ENCODE data around the gene GAB1.

GAB1 gene

DNA sequence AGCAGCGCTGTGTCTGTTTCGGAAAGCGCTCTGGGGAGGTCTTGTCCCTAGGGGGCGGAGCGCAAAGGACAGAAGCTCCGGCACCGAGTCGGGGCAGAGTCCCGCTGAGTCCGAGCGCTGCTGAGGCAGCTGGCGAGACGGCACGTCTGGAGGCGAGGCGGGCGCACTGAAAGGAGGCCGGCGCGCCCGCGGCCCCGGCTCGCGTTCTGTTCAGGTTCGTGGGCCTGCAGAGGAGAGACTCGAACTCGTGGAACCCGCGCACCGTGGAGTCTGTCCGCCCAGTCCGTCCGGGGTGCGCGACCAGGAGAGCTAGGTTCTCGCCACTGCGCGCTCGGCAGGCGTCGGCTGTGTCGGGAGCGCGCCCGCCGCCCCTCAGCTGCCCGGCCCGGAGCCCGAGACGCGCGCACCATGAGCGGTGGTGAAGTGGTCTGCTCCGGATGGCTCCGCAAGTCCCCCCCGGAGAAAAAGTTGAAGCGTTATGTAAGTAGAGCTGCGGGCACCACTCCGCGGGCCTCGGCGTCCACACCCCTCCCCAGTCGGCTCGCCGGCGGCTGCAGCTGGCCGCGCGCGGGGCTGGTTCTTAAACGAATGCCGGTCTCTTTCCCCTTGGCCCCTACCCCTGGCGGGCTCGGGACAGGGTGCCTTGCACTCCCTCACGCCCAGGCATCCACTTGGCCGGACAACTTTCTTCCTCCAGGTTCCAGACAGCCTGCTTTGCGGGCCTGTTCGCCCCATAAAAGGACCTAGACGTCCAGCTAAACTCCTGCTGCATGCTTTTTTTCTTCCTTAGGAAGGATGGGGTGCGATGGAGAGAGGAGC is at the start of gene GAB1:
Gene GAB1, plus strand, starts transcription at position 96 of the 819 bp plus-strand sequence. Its CDS starts 313 bp downstream, at position 409.
- peak; percentile 18 for DNase-seq

GRCh38 chr4:143287572-143287923 is 49.1 kb upstream of the GAB1 start:
- no peak for DNase-seq

DNA sequence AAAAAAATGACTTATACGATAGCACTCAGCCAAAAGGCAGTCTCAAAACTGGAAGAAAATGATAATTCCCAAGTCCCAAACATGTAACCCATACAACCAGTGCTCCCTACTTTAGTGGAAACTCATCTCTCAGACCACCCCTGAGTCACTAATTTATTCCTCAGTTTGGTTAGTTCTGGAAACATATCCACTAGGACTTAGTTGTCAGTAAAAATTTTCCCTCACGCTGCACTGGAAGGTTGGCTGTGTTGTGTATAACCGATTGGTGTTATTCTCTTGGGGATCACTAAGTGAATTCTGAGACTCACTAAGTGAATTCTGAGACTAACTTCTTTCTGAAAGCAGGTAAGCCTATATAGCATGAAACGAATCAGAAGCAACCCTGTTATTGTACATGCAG is 48.5 kb upstream of the GAB1 start:
- no peak for DNase-seq

GRCh38 chr4:143289370-143289769 is 47.3 kb upstream of the GAB1 start:
- DNase-seq: no peak

- no peak for DNase-seq
Observed at GRCh38 chr4:143291314-143291713, 45.4 kb upstream of the GAB1 start.

DNA sequence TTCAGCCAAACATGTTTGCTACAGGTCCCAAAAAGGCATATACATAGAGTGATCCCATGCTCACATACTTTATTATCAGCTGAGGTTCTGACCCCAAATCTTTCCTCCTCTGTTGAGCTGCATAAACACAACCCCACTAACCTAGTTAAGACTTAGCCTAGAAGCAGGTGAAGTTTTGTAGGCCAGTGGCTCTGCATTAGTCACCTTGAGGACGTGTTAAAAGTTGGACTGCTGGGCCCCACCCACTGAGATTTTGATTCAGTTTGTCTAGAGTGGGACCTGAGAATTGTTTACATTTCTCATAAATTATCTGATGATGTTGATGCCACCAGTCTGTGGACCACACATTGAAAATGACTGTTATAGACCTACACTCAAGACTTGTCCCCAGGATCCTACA is 43.8 kb upstream of the GAB1 start:
- no peak for DNase-seq

DNA sequence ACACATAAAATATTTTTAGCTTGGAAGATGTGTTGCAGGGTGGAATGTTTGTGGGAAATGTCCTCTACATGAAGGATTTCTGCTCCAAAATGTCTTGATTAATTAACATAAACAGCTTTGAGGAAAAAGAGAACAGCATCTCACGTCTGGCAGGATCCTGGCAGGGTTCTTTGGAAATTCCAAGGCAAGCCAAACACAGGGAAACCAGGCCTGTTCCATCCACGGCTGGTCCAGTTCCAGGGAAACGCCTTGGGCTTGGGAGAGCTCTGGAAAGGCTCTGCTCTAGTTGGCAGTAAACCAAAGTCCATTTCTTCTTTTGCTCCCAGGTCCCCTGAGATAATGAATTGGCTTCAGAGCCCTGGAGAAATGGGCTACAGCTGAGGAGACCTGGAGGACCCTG is 42.4 kb upstream of the GAB1 start:
- no peak for DNase-seq

GRCh38 chr4:143294710-143295275 is 41.9 kb upstream of the GAB1 start:
- no peak for DNase-seq

DNA sequence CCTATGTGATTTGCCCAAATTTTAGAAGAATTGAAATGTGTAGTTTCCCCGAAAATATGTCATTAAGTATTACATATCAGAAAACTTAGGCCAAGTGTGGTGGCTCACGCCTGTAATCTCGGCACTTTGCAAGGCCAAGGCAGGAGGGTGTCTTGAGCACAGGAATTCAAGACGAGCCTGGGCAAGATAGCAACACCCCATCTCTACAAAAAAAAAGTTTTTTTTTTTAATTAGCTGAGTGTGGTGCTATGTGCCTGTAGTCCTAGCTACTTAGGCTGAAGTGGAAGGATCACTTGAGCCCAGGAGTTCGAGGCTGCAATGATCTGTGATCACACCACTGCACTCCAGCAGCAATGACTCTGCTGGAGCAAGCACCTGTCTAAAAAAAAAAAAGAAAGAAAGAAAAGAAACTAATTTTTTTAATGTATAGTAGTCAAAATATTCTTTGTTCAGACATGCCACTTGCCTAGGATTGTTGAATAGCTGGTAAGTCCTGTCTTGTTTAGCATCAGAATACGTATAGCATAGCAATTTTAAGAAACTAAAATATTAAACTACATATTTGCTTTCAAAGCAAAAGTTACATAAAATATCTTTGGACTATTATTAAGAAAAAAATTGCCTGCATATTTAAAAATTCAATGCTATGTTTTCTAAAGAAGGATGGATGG is 40.1 kb upstream of the GAB1 start:
- no peak for DNase-seq

DNA sequence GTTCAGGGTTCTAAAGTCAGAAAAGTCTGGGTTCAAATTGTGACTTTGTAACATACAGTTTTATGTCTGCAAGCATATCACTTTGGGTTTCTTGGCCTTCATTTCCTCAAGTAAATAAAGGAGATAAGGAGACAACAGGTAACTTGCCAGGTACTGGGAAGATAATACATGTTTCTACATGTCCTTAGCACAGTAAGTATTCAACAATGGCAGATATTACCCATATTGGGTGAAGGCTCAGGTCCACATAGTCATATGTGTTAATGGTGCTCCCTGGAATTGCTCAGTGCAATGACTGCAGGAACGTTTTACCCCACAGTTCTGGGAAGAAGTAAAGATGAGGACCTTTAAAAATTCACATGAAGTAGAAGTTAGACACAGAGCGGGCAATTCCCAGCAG is 35.8 kb upstream of the GAB1 start:
- no peak for DNase-seq

DNA sequence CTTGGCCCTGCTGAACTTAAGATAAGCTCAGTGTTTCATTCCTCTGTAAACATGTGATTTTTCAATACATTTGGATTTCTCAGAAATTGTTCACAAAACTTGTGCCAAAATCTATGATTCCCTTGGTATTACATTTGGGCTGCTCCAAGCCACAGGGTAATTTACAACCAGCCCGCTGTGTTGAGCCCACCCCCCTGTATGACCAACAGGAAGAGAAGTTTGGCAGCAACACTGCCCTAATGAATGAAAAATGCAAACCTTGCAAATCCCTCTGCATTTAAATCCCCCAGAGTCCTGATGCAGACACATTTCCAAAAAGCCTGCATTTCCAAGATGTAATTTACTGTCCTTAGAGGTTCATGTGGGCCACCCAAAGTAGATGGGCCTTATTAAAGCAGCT is 34.1 kb upstream of the GAB1 start:
- DNase-seq: no peak

- DNase-seq: no peak
Observed at GRCh38 chr4:143306788-143307187, 29.9 kb upstream of the GAB1 start.

GRCh38 chr4:143307531-143307930 is 29.1 kb upstream of the GAB1 start:
- no peak for DNase-seq

- no peak for DNase-seq
Observed at GRCh38 chr4:143308377-143308776, 28.3 kb upstream of the GAB1 start.

DNA sequence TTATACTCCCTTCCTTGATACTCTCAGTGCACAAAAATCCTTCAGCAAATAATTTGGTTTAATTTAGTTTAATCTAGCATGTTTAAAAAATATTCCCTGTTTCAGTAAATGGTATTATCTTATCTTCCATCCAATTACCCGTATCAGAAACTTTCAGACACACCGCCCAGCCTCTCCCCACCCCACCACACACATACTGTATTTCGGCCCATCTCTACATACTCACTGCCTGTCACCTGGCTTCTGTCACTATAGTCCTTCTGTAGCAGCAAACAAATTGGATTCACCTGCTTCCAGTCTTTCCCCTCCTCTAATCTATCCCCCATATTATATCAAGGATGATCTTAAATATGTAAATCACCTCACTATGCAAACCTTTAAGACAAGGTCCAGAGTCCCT is 24.8 kb upstream of the GAB1 start:
- no peak for DNase-seq

DNA sequence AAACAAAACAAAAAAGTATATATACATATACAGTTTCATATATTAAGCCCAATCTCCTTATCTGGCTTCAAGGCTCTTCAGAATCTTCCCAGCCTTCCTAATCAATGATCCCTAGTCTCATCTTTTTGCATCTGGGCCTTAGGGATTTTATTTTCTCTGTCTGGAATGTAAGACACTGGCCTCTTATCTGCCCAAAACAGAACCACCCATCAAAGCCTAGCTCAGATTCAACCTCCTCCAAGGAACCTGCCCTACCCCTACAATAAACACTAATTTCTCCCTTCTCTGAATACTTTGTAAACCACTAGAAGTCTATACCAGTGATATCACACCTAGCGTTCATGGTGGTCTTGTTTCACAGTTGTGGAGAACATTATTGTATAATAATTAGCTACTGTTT is 23.2 kb upstream of the GAB1 start:
- DNase-seq: no peak

- no peak for DNase-seq
Observed at GRCh38 chr4:143313996-143314395, 22.7 kb upstream of the GAB1 start.

- DNase-seq: no peak
Observed at GRCh38 chr4:143320113-143320512, 16.6 kb upstream of the GAB1 start.

- no peak for DNase-seq
Observed at GRCh38 chr4:143326735-143327134, 9.9 kb upstream of the GAB1 start.

GRCh38 chr4:143329985-143330384 is 6.7 kb upstream of the GAB1 start:
- no peak for DNase-seq

DNA sequence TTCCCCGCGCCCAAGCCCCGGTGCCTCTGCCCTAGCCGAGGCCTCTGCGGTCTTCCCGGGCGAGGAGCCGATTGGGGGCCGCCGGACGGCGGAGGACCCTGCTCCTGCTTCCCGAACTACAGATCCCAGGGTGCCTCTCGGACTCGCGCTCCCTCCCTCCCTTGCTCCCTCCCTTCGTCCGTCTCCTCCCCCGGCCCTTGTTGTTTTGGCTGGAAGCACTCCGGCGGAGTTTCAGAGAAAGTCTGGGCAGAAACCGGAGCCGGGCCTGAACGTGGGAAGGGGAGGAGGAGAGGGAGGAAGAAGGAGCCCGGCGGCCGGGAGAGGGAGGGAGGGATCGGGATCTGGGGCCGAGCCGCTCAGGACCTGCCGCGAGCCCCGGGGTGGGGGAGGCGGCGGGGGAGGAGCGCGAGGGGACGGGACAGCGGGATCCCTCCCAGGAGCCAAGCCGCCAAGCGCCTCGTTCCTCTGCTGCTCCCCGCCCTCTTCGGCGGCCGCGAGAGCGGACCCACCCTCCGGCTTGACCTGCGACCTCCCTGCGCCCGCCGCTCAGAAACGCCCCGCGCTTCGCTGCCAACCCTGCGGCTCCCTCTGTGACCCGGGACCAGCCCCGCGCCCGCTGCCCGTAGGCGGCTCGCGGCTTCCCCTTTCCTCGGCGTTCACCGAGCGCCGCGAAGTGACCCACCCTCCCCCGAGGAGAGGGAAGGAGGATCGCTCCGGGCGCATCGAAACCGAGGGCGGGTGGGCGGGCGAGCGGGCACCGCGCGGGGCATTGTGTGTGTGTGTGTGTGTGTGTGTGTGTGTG is 496 bp upstream of the GAB1 start:
- DNase-seq: peak; percentile 62

GRCh38 chr4:143337600-143338287 is 1.1 kb downstream of the GAB1 start:
- DNase-seq: no peak

DNA sequence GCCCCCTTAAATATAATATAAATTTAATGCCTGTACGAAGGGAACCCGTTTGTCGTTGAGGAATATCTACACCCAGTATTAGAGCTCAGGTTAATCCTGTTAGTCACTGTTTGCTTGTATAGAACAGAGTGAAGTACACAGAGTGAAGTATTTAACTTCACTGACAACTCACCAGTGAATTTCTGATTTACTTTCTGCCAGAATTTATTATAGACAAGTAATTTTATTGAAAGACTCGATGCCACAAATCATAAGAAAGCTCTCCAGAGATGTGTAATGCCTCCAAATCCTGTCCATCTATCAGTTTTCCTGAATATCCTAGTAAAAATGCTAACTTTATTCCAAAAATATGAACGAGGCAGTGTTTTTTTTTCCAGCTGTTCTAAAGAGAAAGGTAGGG is 1.6 kb downstream of the GAB1 start:
- no peak for DNase-seq
